ENCODE results near the gene PYGM.

DNA sequence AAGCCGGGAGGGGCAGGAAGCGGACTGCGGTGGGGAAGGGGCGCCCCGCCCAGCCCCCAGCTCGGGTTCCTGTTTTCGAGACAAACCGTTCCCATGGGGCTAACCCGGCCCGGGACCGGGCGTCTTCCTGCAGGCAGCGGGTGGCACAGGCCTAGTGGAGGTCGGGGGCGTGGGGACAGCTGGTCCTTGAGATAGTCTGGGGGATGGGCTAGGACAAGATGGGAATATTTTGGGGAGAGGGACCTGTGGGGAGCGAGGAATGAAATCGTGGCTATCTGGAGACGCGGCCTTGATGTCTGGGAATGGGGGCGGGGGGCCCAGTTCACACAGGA lies 14.6 kb downstream of the PYGM start:
- TF ChIP-seq POLR2A (IDR thresholded peaks at IDR 0.05; ENCODE audit: low read length) (no peak), GATA1 (IDR thresholded peaks at IDR 0.05; ENCODE audit: low read depth, low read length) (no peak)

Measured in erythroblast (primary cell).